H1 (cell line): ENCODE measurements around the gene MS4A18. TPM values are rescaled to one million over a fixed set of nuclear protein-coding genes. Genes with fewer than 3 reads are reported as not detected.

ENCODE experiments used
- CTCF ChIA-PET: fragments of 300-600 bp; sonication (Branson Sonifier 250); formaldehyde crosslinking; loops from one replicate; lab custom pipeline; 2021; ENCODE audit not compliant: partially characterized antibody; lab: Charles Lee
- POLR2A ChIA-PET: fragments of 300-600 bp; sonication (Branson Sonifier 250); formaldehyde crosslinking; loops from one replicate; lab custom pipeline; 2021; ENCODE audit warnings: inconsistent platforms; ENCODE audit not compliant: partially characterized antibody; lab: Charles Lee
- DNase-seq, 2 experiments: peaks; one replicate each; pipeline versions ENCODE4 v3.0.0 to v3.0.0-alpha.2; 2010 to 2022; ENCODE audit warnings: low spot score in 2 of 2, low read depth in 1 of 2, mixed read lengths in 1 of 2
- FAIRE-seq: peaks from 2 replicates; lab custom pipeline; 2011; peaks lifted over from hg19 to GRCh38; lab: Jason Lieb, UNC
- H2AFZ ChIP-seq: 2 replicates; pipeline ENCODE4 v1.8.1; 2012; ENCODE audit warnings: low read length, inconsistent platforms
- H2AK5ac ChIP-seq: 2 replicates; pipeline ENCODE4 v1.6.1; 2013; ENCODE audit warnings: low read depth, low read length
- H2BK120ac ChIP-seq: replicated peaks from 2 replicates; pipeline ENCODE3; 2013; ENCODE audit warnings: low read depth, low read length, inconsistent platforms
- H2BK12ac ChIP-seq: 2 replicates; pipeline ENCODE4 v1.6.1; 2013; ENCODE audit warnings: low read depth, low read length
- H2BK15ac ChIP-seq: 2 replicates; pipeline ENCODE4 v1.6.1; 2013; ENCODE audit warnings: low read length
- H2BK20ac ChIP-seq: 2 replicates; pipeline ENCODE4 v1.6.1; 2013; ENCODE audit warnings: low read length
- H2BK5ac ChIP-seq: 2 replicates; pipeline ENCODE4 v1.6.1; 2013; ENCODE audit warnings: low read depth, low read length
- H3K14ac ChIP-seq: 2 replicates; pipeline ENCODE4 v1.6.1; 2013; ENCODE audit warnings: inconsistent platforms; ENCODE audit not compliant: insufficient read length
- H3K18ac ChIP-seq: 2 replicates; pipeline ENCODE4 v1.6.1; 2013; ENCODE audit warnings: low read length; ENCODE audit errors: extremely low read depth
- H3K23ac ChIP-seq: 2 replicates; pipeline ENCODE4 v1.6.1; 2013; ENCODE audit warnings: inconsistent platforms; ENCODE audit not compliant: insufficient read length
- H3K23me2 ChIP-seq: 2 replicates; pipeline ENCODE4 v1.6.1; 2013; ENCODE audit warnings: low read depth, low read length
- H3K27ac ChIP-seq: 2 replicates; pipeline ENCODE4 v1.6.1; 2011; ENCODE audit warnings: low read depth, low read length, inconsistent platforms
- H3K27me3 ChIP-seq, 4 experiments: replicated peaks in 1 of 4; 1 replicate in 1 of 4; 2 replicates in 3 of 4; pipeline versions ENCODE4 v1.6.1 to v1.8.1; 2011 to 2013; ENCODE audit warnings: low read length in 3 of 4, mild to moderate bottlenecking in 3 of 4, inconsistent platforms in 2 of 4, mixed read lengths in 2 of 4, moderate library complexity in 1 of 4; ENCODE audit not compliant: control insufficient read depth in 3 of 4, insufficient read depth in 3 of 4; ENCODE audit errors: extremely low read depth in 1 of 4
- H3K36me3 ChIP-seq, 4 experiments: 2 replicates each; pipeline versions ENCODE4 v1.6.1 to v1.8.1; 2011 to 2013; ENCODE audit warnings: mild to moderate bottlenecking in 4 of 4, low read length in 3 of 4, moderate library complexity in 2 of 4, control low read depth in 1 of 4, inconsistent platforms in 1 of 4; ENCODE audit not compliant: insufficient read depth in 4 of 4, control insufficient read depth in 2 of 4
- H3K4ac ChIP-seq: replicated peaks from 2 replicates; pipeline ENCODE3; 2013; ENCODE audit warnings: low read length, low read depth, mixed read lengths, inconsistent platforms; ENCODE audit not compliant: insufficient read length
- H3K4me1 ChIP-seq, 4 experiments: replicated peaks in 1 of 4; 1 replicate in 1 of 4; 2 replicates in 3 of 4; pipeline versions ENCODE4 v1.6.1 to v1.8.1; 2011 to 2013; ENCODE audit warnings: low read length in 3 of 4, inconsistent platforms in 2 of 4, mixed read lengths in 1 of 4; ENCODE audit not compliant: insufficient read depth in 4 of 4, control insufficient read depth in 3 of 4
- H3K4me2 ChIP-seq, 2 experiments: 2 replicates each; pipeline versions ENCODE4 v1.6.1 to v1.8.1; 2011 to 2013; ENCODE audit warnings: low read depth in 2 of 2, low read length in 2 of 2, control low read depth in 1 of 2, inconsistent platforms in 1 of 2, mild to moderate bottlenecking in 1 of 2; ENCODE audit not compliant: insufficient read depth in 1 of 2
- H3K4me3 ChIP-seq, 4 experiments: fragments of 200-600, 300-600 bp in 1 of 4; sonication (generic), shearing (Covaris generic), sonication (Bioruptor Twin) in 1 of 4; 2 replicates each; pipeline versions ENCODE4 v1.5.1 to v1.8.1; 2011 to 2016; ENCODE audit warnings: low read length in 4 of 4, low read depth in 3 of 4, control low read depth in 2 of 4, inconsistent platforms in 2 of 4, mild to moderate bottlenecking in 2 of 4, mixed read lengths in 1 of 4, moderate library complexity in 1 of 4; ENCODE audit not compliant: insufficient read depth in 2 of 4; ENCODE audit errors: extremely low read depth in 1 of 4
- H3K56ac ChIP-seq: replicated peaks from 2 replicates; pipeline ENCODE3; 2013; ENCODE audit warnings: low read depth, mild to moderate bottlenecking, mixed read lengths, low read length, inconsistent platforms; ENCODE audit not compliant: insufficient read length
- H3K79me1 ChIP-seq: 2 replicates; pipeline ENCODE4 v1.6.1; 2013; ENCODE audit warnings: low read depth, low read length, control low read depth
- H3K79me2 ChIP-seq, 2 experiments: 2 replicates each; pipeline versions ENCODE4 v1.6.1 to v1.8.1; 2012 to 2013; ENCODE audit warnings: low read length in 2 of 2, mild to moderate bottlenecking in 2 of 2, inconsistent platforms in 1 of 2; ENCODE audit not compliant: insufficient read depth in 2 of 2, control insufficient read depth in 1 of 2
- H3K9ac ChIP-seq, 4 experiments: replicated peaks in 1 of 4; 1 replicate in 1 of 4; 2 replicates in 3 of 4; pipeline versions ENCODE4 v1.6.1 to v1.8.1; 2011 to 2013; ENCODE audit warnings: low read depth in 3 of 4, low read length in 3 of 4, control low read depth in 2 of 4, mild to moderate bottlenecking in 2 of 4, moderate library complexity in 2 of 4, inconsistent platforms in 1 of 4; ENCODE audit errors: extremely low read depth in 1 of 4
- H3K9me3 ChIP-seq, 2 experiments: 2 replicates each; pipeline versions ENCODE4 v1.6.1 to v1.8.1; 2012 to 2013; ENCODE audit warnings: mild to moderate bottlenecking in 2 of 2, moderate library complexity in 2 of 2, control low read depth in 1 of 2, inconsistent platforms in 1 of 2, low read depth in 1 of 2, low read length in 1 of 2, mixed read lengths in 1 of 2; ENCODE audit not compliant: insufficient read depth in 2 of 2
- H4K20me1 ChIP-seq, 2 experiments: replicated peaks in 1 of 2; 2 replicates each; pipeline versions ENCODE3 to v1.8.1; 2011 to 2013; ENCODE audit warnings: inconsistent platforms in 2 of 2, low read length in 2 of 2, mild to moderate bottlenecking in 1 of 2; ENCODE audit not compliant: insufficient read depth in 2 of 2, control insufficient read depth in 1 of 2
- H4K5ac ChIP-seq: 2 replicates; pipeline ENCODE4 v1.6.1; 2013; ENCODE audit warnings: low read length, low read depth, mixed read lengths, inconsistent platforms; ENCODE audit not compliant: insufficient read length
- H4K8ac ChIP-seq: 2 replicates; pipeline ENCODE4 v1.8.0; 2013; ENCODE audit warnings: mild to moderate bottlenecking, moderate library complexity, low read length, inconsistent platforms; ENCODE audit not compliant: insufficient read depth; ENCODE audit errors: extremely low read depth
- H4K91ac ChIP-seq: replicated peaks from 2 replicates; pipeline ENCODE3; 2013; ENCODE audit warnings: low read length, mixed read lengths, inconsistent platforms; ENCODE audit not compliant: insufficient read length
- GTF2F1 ChIP-seq: IDR thresholded peaks from 2 replicates; pipeline ENCODE4 v1.6.1; 2012; ENCODE audit warnings: low read depth, low read length, improper control_type of control experiment, borderline replicate concordance
- POLR2A ChIP-seq, 2 experiments: IDR thresholded peaks; 1 replicate in 1 of 2; 2 replicates in 1 of 2; pipeline ENCODE4 v1.6.1; 2011; ENCODE audit warnings: low read depth in 2 of 2, low read length in 2 of 2, mild to moderate bottlenecking in 2 of 2; ENCODE audit errors: control extremely low read depth in 1 of 2
- TCF12 ChIP-seq: IDR thresholded peaks from 2 replicates; pipeline ENCODE4 v1.6.1; 2011; ENCODE audit warnings: low read depth, mild to moderate bottlenecking, low read length
- WGBS, 2 experiments: shearing (Covaris generic) in 1 of 2; methylation state at CpG; one replicate each; pipeline versions ENCODE4 v1.1.6 to v1.1.7; 2013 to 2015; ENCODE audit warnings: low lambda C conversion rate in 2 of 2, mixed read lengths in 2 of 2, inconsistent platforms in 1 of 2, low coverage in 1 of 2, missing lambda C conversion rate in 1 of 2; ENCODE audit not compliant: insufficient replicate concordance in 2 of 2, insufficient coverage in 1 of 2, insufficient read length in 1 of 2; ENCODE audit errors: extremely low coverage in 1 of 2, missing lambda C conversion rate in 1 of 2; 5-methylcytosine and 5-hydroxymethylcytosine counted together
- polyA plus RNA-seq, 7 experiments: library from polyadenylated mRNA; depleted of rRNA in 3 of 7; stranded (reverse) in 5 of 7; unstranded in 2 of 7; fragments of >200 nt in 5 of 7; fragments of 200-250 nt in 2 of 7; gene quantifications; 1 replicate in 5 of 7; 2 replicates in 1 of 7; 4 replicates in 1 of 7; pipeline versions ENCODE4 v1.2.1 to v1.2.3, GENCODE V29; 2011 to 2013; ENCODE audit warnings: missing spikeins in 2 of 7, mixed read lengths in 2 of 7
- total RNA-seq: library from RNA; stranded (reverse); fragmentation: NEBNext Ultra II Directional; extraction: Animal tissue kit (Norgen Biotek cat#: 25700); gene quantifications from 2 replicates; pipeline ENCODE4 v1.2.1, GENCODE V29; 2021

Gene MS4A18
- total and polyA plus RNA-seq, 2 of the 8 experiments (the other 6 are each of a cell fraction or from before 2014, with no cell fraction given), result not detected

- no peak overlapping the region for H3K4me2 ChIP-seq
- no peak overlapping the region for H2BK120ac ChIP-seq
- peaks cover 14 to 23% of the 10 kb centered on the region in 2 experiments; a peak in 3 of 4 replicates for H3K9me3 ChIP-seq
- H3K27me3 ChIP-seq, result no peaks in the 10 kb centered on the region; a peak in 1 of 7 replicates
- H3K9ac ChIP-seq, result no peak overlapping the region
- POLR2A ChIA-PET, result interaction anchor here (0.9 to 1.0 kb wide), 2 partner anchors 12 to 19 kb away, joined by 3 to 4 read pairs; no protein-coding TSS in a partner anchor
- no peaks in the 10 kb centered on the region; a peak in 1 of 7 replicates for H3K4me1 ChIP-seq
- 95% methylated on average over 15 of the region's 15 CpGs; no CpG with 5 or more reads in 1 of the 2 experiments for whole genome bisulfite sequencing, 2 experiments
- no peak overlapping the region for H4K91ac ChIP-seq
- TF ChIP-seq POLR2A (IDR thresholded peaks at IDR 0.05; ENCODE audit: control extremely low read depth in 1 of 2, low read depth in 2 of 2, low read length in 2 of 2) (no peak), GTF2F1 (no peak), TCF12 (no peak)
- TF ChIP-seq, all 59 proteins: peak for 0
- Histone ChIP-seq H3K56ac (no peak overlapping the region), H4K5ac (no peak overlapping the region), H2BK15ac (no peak overlapping the region), H3K27ac (no peak overlapping the region), H2BK12ac (no peak overlapping the region), H3K23me2 (no peaks in the 10 kb centered on the region), H4K8ac (peak overlapping the region; percentile 65; the same call in 1 of the 2 replicates), H3K14ac (no peak overlapping the region), H2BK5ac (no peak overlapping the region), H3K79me2 (no peaks in the 10 kb centered on the region), H3K23ac (no peak overlapping the region), H2AFZ (no peak overlapping the region), H4K20me1 (no peaks in the 10 kb centered on the region), H2AK5ac (no peak overlapping the region), H3K79me1 (no peaks in the 10 kb centered on the region), H3K36me3 (no peaks in the 10 kb centered on the region), H2BK20ac (no peak overlapping the region), H3K4ac (no peak overlapping the region), H3K18ac (no peak overlapping the region), H3K4me3 (no peak overlapping the region)
- CTCF ChIA-PET, result interaction anchor here (0.6 to 2.2 kb wide), 6 partner anchors 10 to 116 kb away, joined by 3 to 11 read pairs (median 4); partner anchors contain the start of gene MS4A15
- no peak for FAIRE-seq
- no peak for DNase-seq
These were observed 62.5 kb downstream of the MS4A18 start for GRCh38 chr11:60786811-60787567.
